AG09309 (cell line): ENCODE results near the gene MAP7D1.
A peak's percentile ranks its signal among the peaks of the same experiment; 100 is the strongest.

Experiments used
- DNase-seq: peaks from one replicate; pipeline ENCODE4 v3.0.0-alpha.2; 2010; ENCODE audit warnings: low read depth
- H3K4me3 ChIP-seq: 2 replicates; pipeline ENCODE4 v1.5.1; 2011; ENCODE audit warnings: mild to moderate bottlenecking, low read depth, low read length, moderate library complexity; ENCODE audit not compliant: control insufficient read depth
- TF ChIP-seq, protein P1 (sequence below): IDR thresholded peaks from 2 replicates; pipeline ENCODE4 v1.5.1; 2011; ENCODE audit warnings: mild to moderate bottlenecking, low read depth, low read length, inconsistent platforms; ENCODE audit not compliant: insufficient read depth, control insufficient read depth; ENCODE audit errors: missing control alignments

MAP7D1 gene

GRCh38 chr1:36126797-36127500, 29.0 kb upstream of the MAP7D1 start:
- TF ChIP-seq, protein P1, sequence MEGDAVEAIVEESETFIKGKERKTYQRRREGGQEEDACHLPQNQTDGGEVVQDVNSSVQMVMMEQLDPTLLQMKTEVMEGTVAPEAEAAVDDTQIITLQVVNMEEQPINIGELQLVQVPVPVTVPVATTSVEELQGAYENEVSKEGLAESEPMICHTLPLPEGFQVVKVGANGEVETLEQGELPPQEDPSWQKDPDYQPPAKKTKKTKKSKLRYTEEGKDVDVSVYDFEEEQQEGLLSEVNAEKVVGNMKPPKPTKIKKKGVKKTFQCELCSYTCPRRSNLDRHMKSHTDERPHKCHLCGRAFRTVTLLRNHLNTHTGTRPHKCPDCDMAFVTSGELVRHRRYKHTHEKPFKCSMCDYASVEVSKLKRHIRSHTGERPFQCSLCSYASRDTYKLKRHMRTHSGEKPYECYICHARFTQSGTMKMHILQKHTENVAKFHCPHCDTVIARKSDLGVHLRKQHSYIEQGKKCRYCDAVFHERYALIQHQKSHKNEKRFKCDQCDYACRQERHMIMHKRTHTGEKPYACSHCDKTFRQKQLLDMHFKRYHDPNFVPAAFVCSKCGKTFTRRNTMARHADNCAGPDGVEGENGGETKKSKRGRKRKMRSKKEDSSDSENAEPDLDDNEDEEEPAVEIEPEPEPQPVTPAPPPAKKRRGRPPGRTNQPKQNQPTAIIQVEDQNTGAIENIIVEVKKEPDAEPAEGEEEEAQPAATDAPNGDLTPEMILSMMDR: no peak
- no peak for DNase-seq
- H3K4me3 ChIP-seq: no peak overlapping the region

GRCh38 chr1:36128126-36128904, 27.6 kb upstream of the MAP7D1 start:
- TF ChIP-seq, protein P1: no peak
- no peak overlapping the region for H3K4me3 ChIP-seq
- no peak for DNase-seq

GRCh38 chr1:36128905-36129206, 27.1 kb upstream of the MAP7D1 start:
- no peak overlapping the region for H3K4me3 ChIP-seq
- DNase-seq: no peak
- TF ChIP-seq, protein P1: no peak

DNA sequence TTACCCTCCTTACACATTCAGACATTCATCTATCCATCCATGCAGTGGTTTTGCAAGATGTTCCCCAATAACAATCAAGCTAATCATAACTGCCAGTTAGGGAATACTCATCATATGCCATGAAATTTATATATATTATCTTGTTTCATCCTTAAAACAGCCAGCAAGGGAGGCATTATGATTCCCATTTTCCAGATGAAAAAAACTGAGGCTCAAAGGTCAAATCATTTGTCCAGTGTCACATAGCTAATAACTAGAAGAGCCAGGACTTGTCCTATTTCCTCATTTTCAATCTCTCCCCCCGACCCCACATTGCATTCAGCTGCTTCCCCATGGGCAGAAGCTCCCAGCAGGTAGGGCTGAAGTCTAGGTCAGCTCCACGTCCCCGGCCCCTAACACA, 23.9 kb upstream of the MAP7D1 start:
- TF ChIP-seq, protein P1: no peak
- no peak for DNase-seq
- no peak overlapping the region for H3K4me3 ChIP-seq

DNA sequence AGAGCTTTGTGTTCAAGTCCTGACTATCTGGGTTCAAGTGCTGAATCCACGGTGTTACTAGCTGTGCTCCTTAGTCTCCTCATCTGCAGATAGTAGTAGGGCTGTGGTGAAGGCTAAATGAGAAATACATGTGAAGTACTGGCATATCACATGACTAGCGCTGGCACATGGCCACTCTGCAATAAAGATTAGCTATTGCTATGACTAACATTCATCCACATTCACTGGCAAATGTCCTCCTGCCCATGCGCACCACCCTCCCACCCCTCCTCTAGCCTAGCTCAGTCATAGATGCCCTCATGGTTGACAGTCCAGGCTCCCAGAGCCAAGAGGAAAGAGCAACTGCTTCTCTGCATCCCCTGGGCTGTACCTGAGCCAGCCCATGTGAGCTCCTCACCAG, 22.5 kb upstream of the MAP7D1 start:
- TF ChIP-seq, protein P1: no peak
- peak; percentile 97 for DNase-seq
- no peak overlapping the region for H3K4me3 ChIP-seq

- DNase-seq: no peak
- no peak overlapping the region for H3K4me3 ChIP-seq
- TF ChIP-seq, protein P1: no peak
Observed at GRCh38 chr1:36134031-36134430, 21.9 kb upstream of the MAP7D1 start.
